Ectodermal cell (in vitro differentiated cells): ENCODE data around the gene TMEM273.

Source experiments
- H3K27ac ChIP-seq: 2 replicates; pipeline ENCODE4 v1.7.0; 2013; ENCODE audit warnings: mild to moderate bottlenecking, low read depth, low read length; ENCODE audit not compliant: insufficient read depth, poor library complexity, severe bottlenecking
- H3K27me3 ChIP-seq: 2 replicates; pipeline ENCODE4 v1.7.0; 2013; ENCODE audit warnings: mild to moderate bottlenecking, low read length; ENCODE audit not compliant: insufficient read depth, control insufficient read depth, poor library complexity, severe bottlenecking
- H3K36me3 ChIP-seq: one replicate; pipeline ENCODE4 v1.7.0; 2013; ENCODE audit warnings: low read length; ENCODE audit not compliant: control insufficient read depth, insufficient read depth
- H3K4me1 ChIP-seq: one replicate; pipeline ENCODE4 v1.7.0; 2013; ENCODE audit warnings: low read length; ENCODE audit not compliant: control insufficient read depth, insufficient read depth
- H3K4me3 ChIP-seq: 2 replicates; pipeline ENCODE4 v1.7.0; 2013; ENCODE audit warnings: low read depth, low read length, control low read depth; ENCODE audit not compliant: insufficient read depth
- H3K9me3 ChIP-seq: 2 replicates; pipeline ENCODE4 v1.7.0; 2013; ENCODE audit warnings: mild to moderate bottlenecking, low read length, moderate library complexity; ENCODE audit not compliant: control insufficient read depth
- WGBS, 2 experiments: methylation state at CpG; one replicate each; pipeline ENCODE4 v1.1.7; 2013; ENCODE audit warnings: missing lambda C conversion rate in 2 of 2; 5-methylcytosine and 5-hydroxymethylcytosine counted together

TMEM273 gene

GRCh38 chr10:49107887-49108267 lies 80.3 kb downstream of the TMEM273 start:
- Histone ChIP-seq H3K27ac (no peak overlapping the region), H3K9me3 (no peaks in the 10 kb centered on the region), H3K36me3 (no peaks in the 10 kb centered on the region), H3K4me3 (no peak overlapping the region), H3K4me1 (no peaks in the 10 kb centered on the region), H3K27me3 (no peaks in the 10 kb centered on the region)
- 94 to 95% methylated on average over 8 of the region's 8 CpGs for WGBS, 2 experiments

DNA sequence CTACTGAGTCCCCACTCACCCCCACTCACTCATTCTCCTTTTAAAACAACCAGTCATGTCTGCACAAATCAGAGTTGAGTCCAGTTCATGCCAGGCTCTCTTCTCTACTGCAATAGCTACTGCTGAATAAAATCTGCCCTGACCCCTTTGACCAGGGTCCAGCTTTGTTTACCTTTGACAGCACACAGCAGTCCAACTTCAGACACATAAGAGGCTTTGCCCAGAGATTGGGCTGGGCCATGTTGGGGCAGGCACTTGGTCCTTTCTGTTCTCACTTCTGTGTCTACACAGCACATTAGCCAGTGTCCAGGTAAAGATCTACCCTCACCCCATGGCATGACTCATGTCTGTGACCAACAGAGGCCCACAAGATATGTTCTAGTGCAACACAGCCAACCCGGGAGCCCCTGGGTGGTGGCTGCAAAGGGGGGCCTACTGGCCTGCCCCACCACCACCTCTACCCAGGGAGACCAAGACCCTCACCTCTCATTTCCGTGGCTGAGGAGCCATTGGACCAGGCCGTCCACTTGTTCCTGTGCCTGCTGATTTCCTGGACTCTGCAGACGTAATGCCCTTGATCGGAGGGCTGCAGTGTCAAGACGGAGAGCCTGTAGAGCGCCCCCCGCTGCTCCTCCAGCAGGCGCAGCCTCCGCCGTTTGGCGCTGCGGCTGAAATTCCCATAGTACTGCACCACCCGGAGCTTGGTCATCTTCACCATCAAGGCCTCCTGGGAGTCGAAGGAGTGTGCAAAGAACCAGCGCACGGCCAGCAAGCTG lies 80.9 kb downstream of the TMEM273 start:
- H3K36me3 ChIP-seq = no peaks in the 10 kb centered on the region
- no peaks in the 10 kb centered on the region for H3K9me3 ChIP-seq
- no peaks in the 10 kb centered on the region for H3K27me3 ChIP-seq
- H3K4me1 ChIP-seq = no peaks in the 10 kb centered on the region
- no peak overlapping the region for H3K27ac ChIP-seq
- no peak overlapping the region for H3K4me3 ChIP-seq
- WGBS, 2 experiments = 95% methylated on average over 17 of the region's 17 CpGs

GRCh38 chr10:49106451-49106850 lies 81.7 kb downstream of the TMEM273 start:
- Histone ChIP-seq H3K4me3 (no peak overlapping the region), H3K4me1 (no peaks in the 10 kb centered on the region), H3K27ac (no peak overlapping the region), H3K27me3 (no peaks in the 10 kb centered on the region), H3K9me3 (no peaks in the 10 kb centered on the region), H3K36me3 (no peaks in the 10 kb centered on the region)
- 93 to 96% methylated on average over 7 of the region's 7 CpGs for WGBS, 2 experiments

DNA sequence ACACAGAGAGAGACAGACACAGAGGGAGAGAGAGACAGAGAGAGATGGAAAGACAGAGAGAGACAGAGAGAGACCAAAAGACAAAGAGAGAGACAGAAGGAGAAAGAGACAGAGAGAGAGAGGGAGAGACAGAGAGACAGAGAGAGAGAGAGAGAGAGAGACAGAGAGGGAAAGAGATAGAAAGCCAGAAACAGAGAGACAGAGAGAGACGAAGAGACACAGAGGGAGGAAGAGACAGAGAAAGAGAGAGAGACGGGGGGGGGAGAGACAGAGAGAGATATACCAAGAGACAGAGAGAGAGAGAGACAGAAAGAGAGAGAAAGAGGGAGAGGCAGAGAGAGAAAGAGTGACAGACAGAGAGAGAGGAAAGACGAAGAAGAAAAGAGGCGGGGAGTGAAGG lies 83.1 kb downstream of the TMEM273 start:
- H3K9me3 ChIP-seq = no peaks in the 10 kb centered on the region
- H3K27ac ChIP-seq = no peak overlapping the region
- H3K27me3 ChIP-seq = no peaks in the 10 kb centered on the region
- H3K36me3 ChIP-seq = no peaks in the 10 kb centered on the region
- WGBS, 2 experiments = 85 to 87% methylated on average over 4 of the region's 4 CpGs
- no peak overlapping the region for H3K4me3 ChIP-seq
- no peaks in the 10 kb centered on the region for H3K4me1 ChIP-seq
